Measurements from ENCODE around the gene VIP.

Gene VIP

GRCh38 chr6:152776833-152777232 is 26.2 kb downstream of the VIP start:
- no peak for DNase-seq

DNA sequence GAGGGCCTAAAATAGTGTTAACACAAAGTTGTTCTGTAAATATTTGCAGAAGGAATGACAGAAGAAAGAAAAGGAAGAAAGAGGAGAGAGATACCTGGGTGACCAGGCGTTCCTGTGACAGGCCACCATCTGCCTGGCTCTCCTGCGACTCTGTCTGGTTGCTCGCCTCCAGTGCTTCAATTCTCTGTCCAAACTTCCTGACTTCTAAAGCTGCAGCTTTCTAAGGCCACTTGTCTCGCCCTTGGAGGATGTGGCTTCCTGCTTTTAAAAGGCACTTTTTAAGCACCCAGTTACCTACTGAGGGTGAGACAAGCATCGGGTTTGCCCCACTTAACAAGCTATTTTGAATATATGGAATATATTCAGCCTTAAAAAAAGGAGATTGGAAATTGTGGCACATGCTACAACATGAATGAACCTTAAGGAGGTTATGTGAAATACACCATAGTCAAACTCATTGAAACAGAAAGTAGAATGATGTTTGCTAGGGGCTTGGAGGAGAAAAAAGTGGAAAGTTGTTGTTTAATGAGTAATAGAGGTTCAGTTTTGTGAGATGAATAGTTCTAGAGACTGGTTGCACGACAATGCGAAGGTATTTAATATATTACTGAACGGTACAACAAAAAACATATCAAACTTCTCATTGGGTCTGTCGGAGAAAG is 32.8 kb downstream of the VIP start:
- no peak for DNase-seq

DNA sequence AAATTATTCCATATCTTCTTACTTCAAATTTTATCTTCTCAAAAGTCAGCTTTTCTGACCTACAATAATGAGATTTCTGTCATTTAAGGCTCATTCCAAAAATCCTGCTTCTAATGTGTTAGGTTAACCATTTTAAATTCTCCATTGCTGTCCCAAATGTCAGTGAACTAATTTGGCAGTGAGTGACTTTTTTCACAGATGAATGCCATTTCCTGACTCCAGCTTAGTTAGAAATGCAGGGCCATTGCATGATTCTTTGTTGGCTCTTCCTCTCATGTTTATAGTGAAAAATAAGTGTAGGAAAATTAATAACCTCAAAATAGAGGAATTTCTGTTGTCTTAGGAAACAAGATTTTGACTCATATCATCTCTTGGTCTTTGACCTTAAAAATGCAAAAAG is 44.1 kb downstream of the VIP start:
- DNase-seq: no peak

DNA sequence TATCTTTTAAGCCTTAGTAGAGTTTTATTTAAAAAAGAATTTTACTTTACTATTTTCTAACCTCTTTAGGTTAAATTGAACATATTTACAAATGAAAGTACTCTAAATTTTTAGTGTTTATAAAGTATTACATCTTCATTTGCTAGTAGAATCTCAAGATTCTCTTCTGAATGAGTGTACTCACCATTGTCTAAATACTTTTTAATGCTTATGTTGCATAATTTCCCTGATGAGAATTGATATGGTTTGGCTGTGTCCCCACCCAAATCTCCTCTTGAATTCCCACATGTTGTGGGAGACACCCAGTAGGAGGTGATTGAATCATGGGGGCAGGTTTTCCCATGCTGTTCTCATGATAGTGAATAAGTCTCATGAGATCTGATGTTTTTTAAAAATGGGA is 53.6 kb downstream of the VIP start:
- DNase-seq: no peak

Data from hypothalamus (tissue), 51 donors.